IMR-90 (cell line): ENCODE data around the gene DPF3. TPM values are rescaled to one million over a fixed set of nuclear protein-coding genes. Genes with fewer than 3 reads are reported as not detected.

Experiments used
- ATAC-seq: fragments of 200-7000 bp; cut with Tn5 transposase; 2 replicates; pipeline ENCODE4 v1.9.1; 2020; ENCODE audit warnings: low read depth, mild to moderate bottlenecking, moderate library complexity
- BruUV-seq: library from RNA; stranded (reverse); fragments of 400-500 nt; replicated peaks from 2 replicates; lab custom pipeline; 2021; lab: Mats Ljungman, UMichigan
- CTCF ChIA-PET: fragments of 300-600 bp; formaldehyde crosslinking; extraction: SDS; loops from one replicate; lab custom pipeline; 2021; ENCODE audit warnings: antibody characterized with exemption; lab: Yijun Ruan, JAX
- POLR2A ChIA-PET: fragments of 300-600 bp; sonication (Branson Sonifier 250); formaldehyde crosslinking; loops from one replicate; lab custom pipeline; 2022; ENCODE audit warnings: antibody characterized with exemption; ENCODE audit not compliant: unreplicated experiment; lab: Charles Lee
- DNase-seq: peaks from one replicate; pipeline ENCODE4 v3.0.0; 2013
- H2AFZ ChIP-seq: replicated peaks from 2 replicates; pipeline ENCODE3; 2013; ENCODE audit warnings: low read length, mild to moderate bottlenecking; ENCODE audit not compliant: poor library complexity
- H2AK5ac ChIP-seq: 2 replicates; pipeline ENCODE4 v1.6.1; 2013; ENCODE audit warnings: low read depth, low read length, inconsistent platforms
- H2AK9ac ChIP-seq: replicated peaks from 2 replicates; pipeline ENCODE3; 2013; ENCODE audit warnings: mild to moderate bottlenecking, low read depth, low read length, moderate library complexity; ENCODE audit not compliant: poor library complexity
- H2BK120ac ChIP-seq: 2 replicates; pipeline ENCODE4 v1.6.1; 2013; ENCODE audit warnings: low read depth, low read length, inconsistent platforms
- H2BK15ac ChIP-seq: 3 replicates; pipeline ENCODE4 v1.6.1; 2013; ENCODE audit warnings: low read depth, low read length, inconsistent platforms
- H2BK20ac ChIP-seq: 2 replicates; pipeline ENCODE4 v1.6.1; 2013; ENCODE audit warnings: low read depth, mild to moderate bottlenecking, inconsistent platforms, low read length, moderate library complexity
- H2BK5ac ChIP-seq: 2 replicates; pipeline ENCODE4 v1.6.1; 2013; ENCODE audit warnings: mild to moderate bottlenecking, low read depth, low read length, inconsistent platforms; ENCODE audit not compliant: poor library complexity, severe bottlenecking
- H3K14ac ChIP-seq: replicated peaks from 2 replicates; pipeline ENCODE4 v1.6.1; 2013; ENCODE audit warnings: low read depth, low read length, inconsistent platforms
- H3K18ac ChIP-seq: 2 replicates; pipeline ENCODE4 v1.6.1; 2013; ENCODE audit warnings: low read depth, low read length, control low read depth
- H3K23ac ChIP-seq: 2 replicates; pipeline ENCODE4 v1.6.1; 2013; ENCODE audit warnings: low read depth, low read length, inconsistent platforms
- H3K27ac ChIP-seq: 2 replicates; pipeline ENCODE4 v1.5.1; 2013; ENCODE audit warnings: mild to moderate bottlenecking, control low read depth, low read length; ENCODE audit not compliant: insufficient read depth
- H3K27me3 ChIP-seq: 2 replicates; pipeline ENCODE4 v1.6.1; 2013; ENCODE audit warnings: low read length; ENCODE audit not compliant: control insufficient read depth, insufficient read depth
- H3K36me3 ChIP-seq: 2 replicates; pipeline ENCODE4 v1.6.1; 2013; ENCODE audit warnings: low read length, mixed read lengths; ENCODE audit not compliant: control insufficient read depth, insufficient read depth
- H3K4ac ChIP-seq: 2 replicates; pipeline ENCODE4 v1.6.1; 2013; ENCODE audit warnings: low read depth, low read length, inconsistent platforms
- H3K4me1 ChIP-seq: 2 replicates; pipeline ENCODE4 v1.6.1; 2013; ENCODE audit warnings: low read length, mixed read lengths; ENCODE audit not compliant: control insufficient read depth, insufficient read depth
- H3K4me2 ChIP-seq: 2 replicates; pipeline ENCODE4 v1.6.1; 2013; ENCODE audit warnings: low read depth, mild to moderate bottlenecking, control low read depth, low read length, moderate library complexity
- H3K4me3 ChIP-seq: 2 replicates; pipeline ENCODE4 v1.5.1; 2013; ENCODE audit warnings: low read depth, mild to moderate bottlenecking, control low read depth, low read length, moderate library complexity; ENCODE audit not compliant: insufficient read depth
- H3K56ac ChIP-seq: 2 replicates; pipeline ENCODE4 v1.6.1; 2013; ENCODE audit warnings: low read length, inconsistent platforms; ENCODE audit not compliant: insufficient read depth; ENCODE audit errors: extremely low read depth
- H3K79me1 ChIP-seq, 2 experiments: 2 replicates each; pipeline ENCODE4 v1.6.1; 2013; ENCODE audit warnings: low read length in 2 of 2, inconsistent platforms in 1 of 2, low read depth in 1 of 2
- H3K9ac ChIP-seq: 2 replicates; pipeline ENCODE4 v1.6.1; 2013; ENCODE audit warnings: low read depth, low read length, control low read depth
- H3K9me1 ChIP-seq: 2 replicates; pipeline ENCODE4 v1.6.1; 2013; ENCODE audit warnings: low read length, inconsistent platforms; ENCODE audit not compliant: insufficient read depth
- H3K9me3 ChIP-seq: 2 replicates; pipeline ENCODE4 v1.6.1; 2013; ENCODE audit warnings: low read length; ENCODE audit not compliant: control insufficient read depth, insufficient read depth
- H4K20me1 ChIP-seq: 2 replicates; pipeline ENCODE4 v1.6.1; 2013; ENCODE audit warnings: low read length, inconsistent platforms; ENCODE audit not compliant: insufficient read depth
- H4K5ac ChIP-seq: 2 replicates; pipeline ENCODE4 v1.6.1; 2013; ENCODE audit warnings: mild to moderate bottlenecking, low read depth, low read length, control low read depth
- H4K8ac ChIP-seq, 2 experiments: 2 replicates each; pipeline ENCODE4 v1.6.1; 2013; ENCODE audit warnings: low read depth in 2 of 2, low read length in 2 of 2, control low read depth in 1 of 2, inconsistent platforms in 1 of 2
- H4K91ac ChIP-seq: 2 replicates; pipeline ENCODE4 v1.6.1; 2013; ENCODE audit warnings: low read depth, low read length, inconsistent platforms; ENCODE audit not compliant: insufficient read depth
- BHLHE40 ChIP-seq: fragments of 150-350 bp; IDR thresholded peaks from 2 replicates; pipeline ENCODE4 v1.6.1; 2016; ENCODE audit warnings: mild to moderate bottlenecking, low read depth, low read length
- CEBPB ChIP-seq: IDR thresholded peaks from 2 replicates; pipeline ENCODE4 v1.6.1; 2012; ENCODE audit warnings: low read depth, low read length, improper control_type of control experiment
- CHD1 ChIP-seq: IDR thresholded peaks from 2 replicates; pipeline ENCODE4 v1.6.1; 2012; ENCODE audit warnings: low read depth, low read length, improper control_type of control experiment
- CTCF ChIP-seq: conservative IDR thresholded peaks from 2 replicates; pipeline ENCODE4 v1.5.1; 2012; ENCODE audit warnings: mild to moderate bottlenecking, low read depth, low read length, improper control_type of control experiment
- MAFK ChIP-seq: IDR thresholded peaks from 2 replicates; pipeline ENCODE4 v1.6.1; 2012; ENCODE audit warnings: low read depth, low read length, improper control_type of control experiment
- MAZ ChIP-seq: IDR thresholded peaks from 2 replicates; pipeline ENCODE4 v1.6.1; 2012; ENCODE audit warnings: low read depth, mild to moderate bottlenecking, low read length, improper control_type of control experiment, moderate library complexity, borderline replicate concordance
- MXI1 ChIP-seq: IDR thresholded peaks from 2 replicates; pipeline ENCODE4 v1.6.1; 2012; ENCODE audit warnings: low read depth, mild to moderate bottlenecking, low read length, moderate library complexity, borderline replicate concordance
- NFE2L2 ChIP-seq: fragments of 150-350 bp; IDR thresholded peaks from 2 replicates; pipeline ENCODE4 v1.6.1; 2016; ENCODE audit warnings: low read depth, mild to moderate bottlenecking, low read length
- POLR2A ChIP-seq: IDR thresholded peaks from 2 replicates; pipeline ENCODE4 v1.6.1; 2012; ENCODE audit warnings: mild to moderate bottlenecking, low read depth, low read length
- RAD21 ChIP-seq: IDR thresholded peaks from 2 replicates; pipeline ENCODE4 v1.6.1; 2012; ENCODE audit warnings: low read length, improper control_type of control experiment
- RCOR1 ChIP-seq: IDR thresholded peaks from 2 replicates; pipeline ENCODE4 v1.6.1; 2012; ENCODE audit warnings: mild to moderate bottlenecking, low read length, improper control_type of control experiment; ENCODE audit not compliant: insufficient replicate concordance
- RFX5 ChIP-seq: IDR thresholded peaks from 2 replicates; pipeline ENCODE4 v1.8.0; 2012; ENCODE audit warnings: low read depth, mild to moderate bottlenecking, low read length, moderate library complexity
- SMC3 ChIP-seq: fragments of 150-350 bp; IDR thresholded peaks from 2 replicates; pipeline ENCODE4 v1.6.1; 2016; ENCODE audit warnings: low read depth, mild to moderate bottlenecking, antibody characterized with exemption, low read length, moderate library complexity
- USF2 ChIP-seq: fragments of 150-350 bp; IDR thresholded peaks from 2 replicates; pipeline ENCODE4 v1.6.1; 2017; ENCODE audit warnings: mild to moderate bottlenecking, antibody characterized with exemption, low read length, low read depth
- WGBS, 2 experiments: methylation state at CpG; one replicate each; pipeline versions ENCODE4 v1.1.5 to v1.1.7; 2013; ENCODE audit warnings: missing lambda C conversion rate in 2 of 2; ENCODE audit not compliant: insufficient read length in 1 of 2; ENCODE audit errors: extremely low coverage in 2 of 2; 5-methylcytosine and 5-hydroxymethylcytosine counted together
- dilution Hi-C: fragments of 300-500 bp; cut with HindIII; formaldehyde crosslinking; loops from one replicate; pipeline ENCODE4 v1.14.3; 2018; ENCODE audit warnings: low sequenced_read_pairs; ENCODE audit not compliant: unreplicated experiment
- in situ Hi-C: fragments of 300-500 bp; cut with MboI; formaldehyde crosslinking; loops from 3 replicates; pipeline ENCODE4 v1.14.3; 2019; ENCODE audit warnings: low sequenced_read_pairs, inconsistent platforms, mixed read lengths
- intact Hi-C: fragments of 100-400 bp; cut with micrococcal nuclease; formaldehyde crosslinking; loops from 2 replicates; pipeline ENCODE4 v1.10.0; 2022
- polyA plus RNA-seq, 3 experiments: library from polyadenylated mRNA; depleted of rRNA; stranded (reverse); fragments of >200 nt; gene quantifications; 2 replicates each; pipeline ENCODE4 v1.2.3, GENCODE V29; 2012; ENCODE audit warnings: low replicate concordance in 1 of 3
- total RNA-seq: library from RNA; depleted of rRNA; stranded (reverse); fragments of >200 nt; gene quantifications from 2 replicates; pipeline ENCODE4 v1.2.3, GENCODE V29; 2012
- TF ChIP-seq, protein P1 (sequence below): fragments of 150-350 bp; IDR thresholded peaks from 2 replicates; pipeline ENCODE4 v1.6.1; 2016; ENCODE audit warnings: low read depth, mild to moderate bottlenecking, low read length, moderate library complexity, borderline replicate concordance

Gene DPF3
- total and polyA plus RNA-seq, 2 of the 4 experiments (the other 2 are of a cell fraction): 30.5 to 32.8 TPM

DNA sequence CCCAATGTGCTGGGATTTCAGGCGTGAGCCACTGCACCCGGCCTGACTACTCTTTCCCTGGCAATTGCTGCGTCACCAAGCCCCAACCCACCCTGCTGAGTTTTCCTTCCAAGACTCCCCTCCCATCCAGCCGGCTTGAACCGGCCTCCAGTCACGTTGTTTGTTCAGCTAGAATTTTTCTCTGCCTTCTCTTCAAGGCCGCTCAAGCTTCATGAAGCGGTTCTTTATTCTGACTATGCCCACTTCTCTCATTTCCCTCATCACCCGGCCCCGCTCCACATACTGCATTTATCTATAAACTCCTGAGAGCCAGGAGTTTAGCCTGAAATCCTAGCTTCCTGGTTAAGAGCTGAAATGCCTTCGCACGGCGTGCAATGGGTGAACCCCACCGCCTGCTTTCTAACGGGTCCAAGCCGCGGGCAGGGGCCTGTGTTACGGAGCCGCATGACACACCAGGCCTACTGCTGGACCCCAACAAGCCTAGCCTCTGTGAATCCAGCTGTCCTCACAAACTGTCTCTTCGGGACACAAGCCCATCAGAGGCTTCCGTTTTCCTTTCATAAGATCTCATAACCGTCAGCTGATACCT, 31.4 kb upstream of the DPF3 start:
- peak overlapping the region; percentile 57; the same call in 1 of the 2 replicates for H3K23ac ChIP-seq
- H4K5ac ChIP-seq: peak overlapping the region; percentile 46; the same call in 1 of the 2 replicates
- no peak for ATAC-seq
- H3K4ac ChIP-seq: peak overlapping the region; percentile 71; the same call in 1 of the 2 replicates
- peak overlapping the region; percentile 31; the same call in 1 of the 2 replicates for H2AK5ac ChIP-seq
- no peak overlapping the region for H3K4me3 ChIP-seq
- no peaks in the 10 kb centered on the region for H3K9me3 ChIP-seq
- in situ Hi-C loops: no loop called here
- H3K9ac ChIP-seq: peak overlapping the region; percentile 73; the same call in 1 of the 2 replicates
- H2AFZ ChIP-seq: peak overlapping the region; percentile 96
- H3K79me1 ChIP-seq: peaks cover 6 to 16% of the 10 kb centered on the region in 2 experiments; a peak in 2 of 4 replicates
- BruUV-seq: no TSS peak
- dilution Hi-C loops: no loop called here
- 87% methylated on average over 15 of the region's 22 CpGs; no CpG with 5 or more reads in 1 of the 2 experiments for WGBS, 2 experiments
- no peaks in the 10 kb centered on the region for H3K36me3 ChIP-seq
- H2BK120ac ChIP-seq: peak overlapping the region; percentile 67; the same call in 1 of the 2 replicates
- no peaks in the 10 kb centered on the region for H3K27me3 ChIP-seq
- peak overlapping the region; percentile 39; the same call in 1 of the 2 replicates for H4K91ac ChIP-seq
- peak overlapping the region; percentile 89 for H2AK9ac ChIP-seq
- H4K20me1 ChIP-seq: no peaks in the 10 kb centered on the region
- H3K56ac ChIP-seq: no peak overlapping the region
- no peaks in the 10 kb centered on the region; the same call in 1 of the 2 replicates for H3K9me1 ChIP-seq
- peak overlapping the region; percentile 70 to 90; a peak in 3 of 4 replicates for H4K8ac ChIP-seq
- no peak overlapping the region for H3K27ac ChIP-seq
- no peak overlapping the region for H2BK5ac ChIP-seq
- H2BK20ac ChIP-seq: peak overlapping the region; percentile 22; the same call in 1 of the 2 replicates
- H2BK15ac ChIP-seq: peak overlapping the region; percentile 73; the same call in 2 of the 3 replicates
- peak overlapping the region; percentile 89; the same call in 1 of the 2 replicates for H3K4me2 ChIP-seq
- CTCF ChIA-PET: no interaction called here
- peak overlapping the region; percentile 70; the same call in 1 of the 2 replicates for H3K14ac ChIP-seq
- intact Hi-C loops: no loop called here
- no peak overlapping the region for H3K18ac ChIP-seq
- no peaks in the 10 kb centered on the region for H3K4me1 ChIP-seq
- POLR2A ChIA-PET: no interaction called here
- no peak for DNase-seq
- TF ChIP-seq, protein P1, sequence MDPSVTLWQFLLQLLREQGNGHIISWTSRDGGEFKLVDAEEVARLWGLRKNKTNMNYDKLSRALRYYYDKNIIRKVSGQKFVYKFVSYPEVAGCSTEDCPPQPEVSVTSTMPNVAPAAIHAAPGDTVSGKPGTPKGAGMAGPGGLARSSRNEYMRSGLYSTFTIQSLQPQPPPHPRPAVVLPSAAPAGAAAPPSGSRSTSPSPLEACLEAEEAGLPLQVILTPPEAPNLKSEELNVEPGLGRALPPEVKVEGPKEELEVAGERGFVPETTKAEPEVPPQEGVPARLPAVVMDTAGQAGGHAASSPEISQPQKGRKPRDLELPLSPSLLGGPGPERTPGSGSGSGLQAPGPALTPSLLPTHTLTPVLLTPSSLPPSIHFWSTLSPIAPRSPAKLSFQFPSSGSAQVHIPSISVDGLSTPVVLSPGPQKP: no peak
- TF ChIP-seq CTCF (no peak), POLR2A (no peak), CEBPB (no peak), MAZ (no peak), RCOR1 (no peak), SMC3 (no peak), BHLHE40 (no peak), RFX5 (no peak), RAD21 (no peak), MAFK (no peak), MXI1 (no peak), CHD1 (no peak), NFE2L2 (no peak), USF2 (no peak)
